IPS-18c (cell line): ENCODE results near the gene KRT83.

Experiments
- H3K4me3 ChIP-seq: 2 replicates; pipeline ENCODE4 v1.7.0; 2013; ENCODE audit warnings: low read depth, mild to moderate bottlenecking, low read length, moderate library complexity; ENCODE audit not compliant: insufficient read depth
- H3K9me3 ChIP-seq: one replicate; pipeline ENCODE4 v1.6.1; 2013; ENCODE audit warnings: mild to moderate bottlenecking, low read length, moderate library complexity; ENCODE audit not compliant: control insufficient read depth, insufficient read depth

Gene KRT83

DNA sequence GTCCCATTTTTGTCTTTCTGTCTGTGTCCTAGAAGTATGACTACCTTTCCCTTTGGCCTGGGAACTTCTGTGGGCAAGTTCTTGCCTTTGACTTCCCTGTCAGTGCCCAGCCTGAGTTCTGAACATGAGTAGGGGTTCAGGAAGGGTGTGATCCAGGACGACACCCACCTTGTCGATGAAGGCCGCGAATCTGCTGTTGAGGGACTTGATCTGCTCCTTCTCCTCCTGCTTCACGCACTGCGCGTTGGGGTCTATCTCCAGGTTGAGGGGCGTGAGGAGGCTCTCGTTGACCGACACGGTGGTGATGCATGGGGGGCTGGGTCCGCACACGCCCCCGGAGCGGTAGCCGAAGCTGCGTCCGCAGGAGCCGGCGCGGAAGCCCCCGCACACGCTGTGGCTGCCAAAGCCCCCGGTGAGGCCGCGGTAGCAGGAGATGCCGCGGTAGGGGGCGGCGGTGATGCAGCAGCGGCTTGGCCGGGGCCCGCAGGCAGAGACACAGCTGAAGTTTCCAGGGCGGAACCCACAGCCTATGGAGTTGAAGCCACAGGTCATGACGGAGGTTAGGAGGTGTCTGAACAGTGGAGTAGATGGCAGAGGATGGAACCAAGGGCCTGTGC is at the start of gene KRT83:
Gene KRT83 (minus strand): TSS at position 615 of the 617 bp plus-strand sequence. CDS start 63 bp downstream, at position 552.
- H3K4me3 ChIP-seq, result no peak within 1 kb of the TSS
- H3K9me3 ChIP-seq, result peaks cover 2% of the 10 kb centered on the region

DNA sequence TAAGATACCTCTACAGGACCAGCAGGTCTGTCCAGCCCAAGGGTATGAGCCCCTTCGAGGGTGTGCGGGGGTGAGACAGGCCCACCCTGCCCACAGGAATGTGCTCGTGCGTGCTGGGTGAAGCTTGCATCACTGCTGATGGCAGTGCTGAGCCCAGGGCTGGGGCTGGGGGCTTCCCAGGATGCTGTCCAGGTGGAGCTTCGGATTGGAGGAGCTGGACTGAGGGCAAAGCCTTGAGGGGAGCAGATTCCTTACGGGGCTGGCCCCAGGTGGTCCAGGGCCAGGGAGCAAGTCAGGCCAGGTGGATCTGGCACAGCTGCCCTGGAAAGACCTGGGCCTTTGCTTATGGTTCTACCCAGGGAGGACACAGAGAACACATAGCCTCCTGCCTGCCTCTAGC is 48.6 kb upstream of the KRT83 start:
- H3K9me3 ChIP-seq, result no peaks in the 10 kb centered on the region
- H3K4me3 ChIP-seq, result no peak overlapping the region

DNA sequence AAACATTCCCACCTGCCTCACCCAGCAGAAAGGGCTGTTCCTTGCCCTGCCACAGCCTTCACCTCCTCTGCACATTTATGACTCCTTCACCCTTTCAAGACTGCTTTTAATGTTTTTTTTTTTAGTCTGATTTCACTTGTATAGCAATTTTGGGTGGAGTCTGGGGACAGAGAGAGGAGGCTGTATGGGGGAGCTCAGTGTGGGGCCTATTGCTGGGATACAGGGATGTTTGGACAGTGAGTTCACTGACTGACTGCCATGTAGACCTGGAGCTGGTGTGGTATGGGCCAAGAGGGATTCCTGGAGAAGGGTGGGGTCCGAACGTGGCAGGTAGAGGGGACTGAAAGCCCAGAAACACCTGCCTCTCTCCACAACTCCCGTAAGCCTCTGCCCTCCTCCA is 48.0 kb upstream of the KRT83 start:
- Histone ChIP-seq H3K4me3 (no peak overlapping the region), H3K9me3 (no peaks in the 10 kb centered on the region)

DNA sequence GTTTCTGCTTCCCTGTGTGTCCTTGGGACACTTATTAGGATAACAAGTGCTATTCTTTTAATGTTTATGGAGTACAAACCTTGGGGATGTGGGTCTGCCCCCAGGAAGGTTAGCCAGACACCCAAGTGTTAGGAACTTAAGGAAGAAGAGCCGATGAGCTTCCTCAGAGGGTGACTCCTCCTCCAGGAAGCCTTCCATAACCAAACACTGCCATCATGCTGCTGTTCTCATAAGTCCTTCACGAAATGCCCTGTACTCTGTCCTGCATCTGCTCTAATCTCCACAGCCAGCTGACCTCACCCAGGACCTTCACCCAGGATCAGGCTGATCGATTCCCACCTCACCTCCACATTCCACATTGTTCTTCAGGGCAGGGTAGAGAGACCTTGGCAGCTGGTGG is 47.3 kb upstream of the KRT83 start:
- no peaks in the 10 kb centered on the region for H3K9me3 ChIP-seq
- no peak overlapping the region for H3K4me3 ChIP-seq

DNA sequence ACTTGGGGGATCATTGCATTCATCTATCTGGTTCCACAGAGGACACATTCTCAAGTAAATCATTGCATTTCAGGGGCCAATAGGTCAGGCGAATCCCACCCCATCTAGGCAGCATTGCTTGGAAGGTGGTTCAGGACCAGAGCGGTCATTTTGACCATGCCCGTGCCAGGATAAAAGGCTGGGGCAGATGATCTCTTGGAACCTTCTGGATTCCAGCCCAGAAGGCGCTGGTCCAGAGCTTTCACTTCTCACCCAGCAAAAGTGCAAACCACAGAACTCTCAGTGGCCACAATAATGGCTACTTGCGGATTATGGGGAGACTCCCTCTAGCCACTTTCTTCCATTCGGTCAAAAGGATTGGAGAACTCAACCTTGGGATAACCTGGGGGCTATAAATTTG is 46.7 kb upstream of the KRT83 start:
- Histone ChIP-seq H3K9me3 (no peaks in the 10 kb centered on the region), H3K4me3 (no peak overlapping the region)

DNA sequence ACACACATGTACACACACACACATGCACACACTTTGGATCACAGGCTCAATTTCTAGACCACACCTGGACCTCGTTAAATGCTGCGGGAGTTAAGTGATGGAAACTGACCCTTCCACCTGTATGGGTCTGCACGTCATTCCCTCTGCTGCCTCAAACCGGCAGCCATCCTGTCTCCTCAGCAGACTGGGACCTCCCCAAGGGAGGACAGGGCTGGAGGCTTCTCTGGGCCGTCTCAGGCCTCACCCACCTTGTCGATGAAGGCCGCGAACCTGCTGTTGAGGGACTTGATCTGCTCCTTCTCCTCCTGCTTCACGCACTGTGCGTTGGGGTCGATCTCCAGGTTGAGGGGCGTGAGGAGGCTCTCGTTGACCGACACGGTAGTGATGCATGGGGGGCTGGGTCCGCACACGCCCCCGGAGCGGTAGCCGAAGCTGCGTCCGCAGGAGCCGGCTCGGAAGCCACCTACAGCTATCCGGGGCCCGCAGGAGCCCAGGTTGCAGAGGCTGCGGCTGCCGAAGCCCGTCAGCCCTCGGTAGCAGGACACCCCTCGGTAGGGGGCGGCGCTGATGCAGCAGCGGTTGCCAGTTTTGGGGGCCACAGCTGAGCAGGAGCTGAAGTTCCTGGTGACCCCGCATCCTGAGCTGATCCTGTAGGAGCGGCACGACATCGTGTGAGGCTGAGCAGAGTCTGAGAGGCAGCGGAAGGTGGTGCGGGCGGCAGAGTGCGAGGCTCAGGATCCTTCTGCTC is 45.7 kb upstream of the KRT83 start, which contains the start of gene KRT85:
Gene KRT85 (minus strand): TSS at position 744 of the 748 bp plus-strand sequence. CDS start 76 bp downstream, at position 668.
- H3K9me3 ChIP-seq, result no peaks in the 10 kb centered on the region
- H3K4me3 ChIP-seq, result no peak within 1 kb of the TSS

DNA sequence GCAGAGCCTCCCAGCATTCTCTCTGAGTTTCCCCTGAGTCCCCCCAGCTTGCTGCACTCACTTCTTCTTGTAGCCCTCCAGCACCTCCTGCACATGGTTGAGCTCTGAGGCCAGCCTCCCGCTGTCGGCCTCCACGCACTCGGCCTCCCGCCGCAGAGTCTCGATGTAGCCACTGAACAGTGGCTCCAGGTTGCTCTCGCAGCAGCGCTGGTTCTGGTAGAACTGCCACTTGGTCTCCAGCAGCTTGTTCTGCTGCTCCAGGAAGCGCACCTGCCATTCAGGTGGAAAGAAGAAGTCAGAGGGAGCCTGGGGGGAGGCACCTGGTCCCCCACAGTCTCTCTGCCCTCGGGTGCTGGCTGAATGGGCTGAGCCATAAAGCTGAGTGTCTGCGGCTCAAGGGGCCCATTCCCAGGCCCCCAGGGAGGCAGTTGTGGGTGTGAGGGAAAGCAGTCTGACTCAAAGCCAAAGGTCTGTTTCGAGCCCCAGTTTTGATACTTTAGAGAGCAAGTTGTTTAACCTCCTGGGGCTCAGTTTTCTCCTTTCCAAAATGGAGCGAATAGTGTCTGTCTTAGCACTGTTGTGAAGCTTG is 43.8 kb upstream of the KRT83 start:
- Histone ChIP-seq H3K4me3 (no peak overlapping the region), H3K9me3 (no peaks in the 10 kb centered on the region)

DNA sequence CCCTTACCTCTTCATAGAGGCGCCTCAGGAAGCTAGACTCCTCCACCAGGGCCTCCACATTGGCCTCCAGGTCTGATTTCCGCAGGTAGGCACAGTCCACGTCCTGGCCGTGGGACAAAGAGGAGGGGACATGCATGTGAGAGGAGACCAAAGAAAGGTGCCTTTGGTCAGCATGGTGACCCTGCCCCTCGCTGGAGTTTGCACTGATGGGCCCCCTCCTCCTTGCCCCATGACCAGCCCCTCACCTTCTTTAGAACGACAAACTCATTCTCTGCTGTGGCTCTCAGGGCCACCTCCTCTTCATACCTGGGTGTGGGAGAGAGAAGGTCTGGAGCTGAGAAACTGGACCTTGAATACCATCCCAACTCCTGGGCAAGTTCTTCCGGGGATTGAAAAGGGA is 42.9 kb upstream of the KRT83 start:
- Histone ChIP-seq H3K4me3 (no peak overlapping the region), H3K9me3 (no peaks in the 10 kb centered on the region)

DNA sequence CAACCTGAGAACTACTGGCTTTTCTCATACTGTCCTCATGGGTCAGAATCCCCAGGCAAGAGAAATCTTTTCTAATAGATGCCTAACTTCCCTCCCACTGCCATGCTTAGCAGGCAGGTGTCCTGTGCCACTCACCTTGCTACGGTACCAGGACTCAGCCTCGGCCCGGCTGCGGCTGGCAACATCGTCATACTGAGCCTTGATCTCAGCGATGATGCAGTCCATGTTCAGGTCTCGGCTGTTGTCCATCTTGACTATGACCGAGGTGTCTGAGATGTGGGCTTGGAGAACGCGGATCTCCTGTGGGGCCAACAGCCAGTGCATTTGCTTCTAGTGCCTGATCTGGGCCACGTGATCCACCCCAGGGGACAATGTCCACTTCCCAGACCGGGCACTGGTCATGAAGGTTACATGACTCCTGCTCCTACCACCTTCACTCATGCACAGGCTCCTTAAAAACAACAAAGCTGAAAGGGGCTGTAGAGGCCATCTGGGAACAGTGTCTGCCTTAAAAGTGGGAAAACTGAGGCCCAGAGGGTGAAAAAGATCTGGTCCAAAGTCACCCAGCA is 42.0 kb upstream of the KRT83 start:
- H3K4me3 ChIP-seq, result no peak overlapping the region
- no peaks in the 10 kb centered on the region for H3K9me3 ChIP-seq

DNA sequence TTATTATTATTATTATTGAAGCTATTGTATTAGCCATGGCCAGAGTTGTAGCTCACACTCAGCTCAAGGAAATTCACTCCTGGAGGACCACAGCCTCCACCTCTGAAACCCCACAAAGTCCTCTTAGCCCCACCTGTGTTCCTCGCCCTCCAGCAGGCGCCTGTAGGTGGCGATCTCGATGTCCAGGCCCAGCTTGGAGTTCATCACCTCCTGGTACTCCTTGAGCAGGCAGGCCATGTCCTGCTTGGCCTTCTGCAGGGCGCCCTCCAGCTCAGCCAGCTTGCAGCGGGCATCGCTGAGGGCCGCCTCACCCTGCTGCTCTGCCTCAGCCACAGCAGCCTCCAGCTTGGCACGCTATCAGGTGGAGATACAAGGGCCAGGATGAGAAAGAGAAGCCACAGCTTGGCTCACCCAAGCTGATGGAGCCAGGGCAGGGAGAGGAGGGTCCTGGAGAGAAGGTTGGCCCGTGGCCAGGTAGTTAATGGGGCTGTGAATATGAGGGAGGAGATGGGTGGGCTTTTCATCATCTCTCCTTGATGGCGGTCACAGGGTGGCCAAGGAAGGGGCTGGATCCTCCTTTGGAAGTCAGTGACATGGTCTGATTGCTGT is 41.0 kb upstream of the KRT83 start:
- H3K4me3 ChIP-seq, result no peak overlapping the region
- H3K9me3 ChIP-seq, result no peaks in the 10 kb centered on the region

DNA sequence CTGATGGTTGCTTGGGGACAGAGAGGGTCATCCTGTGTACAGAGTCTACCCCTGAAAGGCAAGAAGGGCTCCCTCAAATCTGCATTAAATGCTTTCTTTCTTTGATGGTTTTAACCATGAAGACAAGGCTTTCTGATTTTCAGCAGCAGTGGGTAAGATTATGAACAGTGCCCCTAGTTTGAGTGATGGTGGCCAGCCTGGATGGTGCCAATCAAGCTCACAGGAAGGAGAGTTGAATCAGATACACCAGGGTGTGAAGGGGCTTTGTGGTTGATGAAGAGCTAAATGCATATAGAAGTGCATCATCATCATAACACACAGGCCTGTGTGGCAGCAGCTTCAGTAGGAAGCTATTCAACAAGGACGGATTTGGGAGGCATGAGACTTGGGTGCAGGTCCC is 40.4 kb upstream of the KRT83 start:
- no peaks in the 10 kb centered on the region for H3K9me3 ChIP-seq

DNA sequence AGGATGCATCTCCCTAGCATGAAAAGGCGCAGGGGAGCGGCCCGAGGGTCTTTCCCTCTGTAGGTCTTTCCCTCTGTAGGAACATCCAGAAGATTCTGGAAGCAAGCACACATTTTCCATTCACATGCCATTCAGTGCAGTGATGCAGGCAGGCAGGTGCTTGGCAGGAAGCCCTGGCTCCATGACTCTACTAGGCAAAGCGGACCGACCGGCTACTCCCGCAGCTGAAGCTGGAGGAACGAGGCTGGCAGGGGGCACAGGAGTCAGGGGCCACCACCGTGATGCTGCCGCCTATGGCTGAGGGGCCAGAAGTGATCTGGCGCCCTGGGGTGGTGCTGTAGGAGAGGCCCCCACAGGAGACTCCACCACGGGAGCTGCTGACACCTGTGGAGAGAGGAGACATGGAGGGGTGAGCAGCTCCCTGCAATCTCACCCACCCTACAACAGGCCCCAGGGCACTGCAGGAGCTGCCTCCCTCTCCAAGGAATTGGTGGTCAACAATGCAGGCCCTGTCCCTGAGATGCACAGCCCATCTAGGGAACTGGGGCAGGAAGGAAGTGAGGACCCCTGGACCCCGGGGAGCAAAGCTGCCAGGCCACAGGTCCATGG is 39.6 kb upstream of the KRT83 start:
- no peaks in the 10 kb centered on the region for H3K9me3 ChIP-seq
- H3K4me3 ChIP-seq, result no peak overlapping the region

More for the DNA sequence above, 40.4 kb upstream of the KRT83 start:
- H3K4me3 ChIP-seq, result no peak overlapping the region

DNA sequence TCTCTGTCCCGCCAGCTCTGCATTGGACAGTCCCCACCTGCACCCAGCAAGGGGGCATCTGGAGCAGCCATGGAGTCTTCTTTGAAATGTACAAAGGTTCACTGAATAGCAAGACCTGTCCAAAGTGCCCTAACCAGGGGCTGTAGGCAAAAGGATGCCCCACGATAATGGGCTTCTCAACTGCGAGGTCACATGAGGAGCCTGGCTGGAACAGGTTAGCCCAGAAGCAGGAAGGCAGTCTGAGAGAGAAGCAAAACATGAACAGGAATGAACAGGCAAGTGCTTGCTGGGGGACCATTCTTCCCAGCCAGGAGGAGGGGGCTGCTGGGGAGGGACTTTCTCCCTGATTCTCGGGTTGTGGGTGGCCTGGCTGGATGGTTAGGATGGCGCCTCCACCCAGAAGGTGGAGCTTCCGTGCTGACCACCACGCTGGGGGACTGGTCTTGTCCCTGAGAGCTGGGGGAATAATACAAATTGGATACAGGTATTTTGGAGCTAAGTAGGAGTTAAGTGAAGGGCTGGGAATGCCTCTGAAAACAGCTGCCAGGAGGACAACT is 39.0 kb upstream of the KRT83 start:
- no peak overlapping the region for H3K4me3 ChIP-seq
- no peaks in the 10 kb centered on the region for H3K9me3 ChIP-seq

DNA sequence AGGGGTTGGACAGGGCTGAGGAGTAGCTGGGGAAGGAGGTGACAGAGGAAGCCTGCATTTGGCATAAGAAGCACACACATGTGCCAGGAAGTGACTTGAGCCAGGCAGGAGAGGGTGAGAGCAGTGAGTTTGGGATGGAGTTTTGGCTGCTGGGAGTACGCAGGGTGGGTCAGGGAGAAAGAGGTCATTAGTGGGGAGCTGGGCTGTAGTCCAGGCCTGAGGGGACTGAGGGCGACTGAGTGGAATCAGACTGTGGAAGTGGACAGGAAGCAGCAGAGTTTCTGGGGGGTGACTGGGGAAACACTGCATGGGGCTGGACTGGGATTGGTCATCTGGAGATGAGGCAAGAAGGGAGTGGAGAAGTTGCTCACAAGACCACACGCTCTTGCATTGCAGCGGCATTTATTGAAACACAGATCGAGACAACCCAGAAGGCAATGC is 38.4 kb upstream of the KRT83 start:
- no peaks in the 10 kb centered on the region for H3K9me3 ChIP-seq

DNA sequence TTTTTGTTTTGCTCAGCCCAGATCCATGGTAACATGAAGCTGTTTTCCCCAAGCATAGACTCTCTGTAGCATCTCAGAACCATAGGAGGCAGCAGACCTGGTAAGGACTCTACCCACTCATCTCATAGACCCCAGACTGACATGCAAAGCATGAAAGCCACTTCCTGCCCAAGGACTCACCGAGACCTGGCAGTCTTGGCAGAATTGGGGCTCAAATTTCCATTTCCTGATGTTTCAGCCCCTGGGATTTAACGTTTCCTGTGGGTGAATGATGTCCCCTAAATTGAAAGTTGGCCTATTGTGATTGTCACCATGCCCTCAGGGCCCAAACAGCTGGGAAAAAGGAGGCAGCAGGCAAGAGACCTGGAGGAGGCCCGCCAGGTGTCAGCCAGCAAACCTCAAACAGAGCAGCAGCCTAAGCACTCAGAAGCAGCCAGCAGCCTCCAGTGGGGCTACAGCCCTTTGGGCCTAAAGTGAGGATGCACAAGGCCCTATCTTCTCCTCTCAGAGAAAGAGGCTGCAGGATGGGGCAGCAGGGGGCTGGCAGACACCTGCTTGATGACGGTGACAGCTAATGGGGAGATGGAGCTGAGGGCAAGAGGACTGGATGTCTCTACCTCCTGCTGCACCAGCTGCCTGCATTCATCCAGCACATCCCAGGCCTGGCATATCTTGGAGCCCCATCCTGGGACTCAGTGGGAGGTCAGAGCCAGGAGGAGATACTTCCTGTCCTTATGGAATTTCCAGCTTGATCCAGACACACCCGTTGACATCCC is 37.6 kb upstream of the KRT83 start:
- Histone ChIP-seq H3K4me3 (no peak overlapping the region), H3K9me3 (no peaks in the 10 kb centered on the region)

More for the DNA sequence above, 38.4 kb upstream of the KRT83 start:
- H3K4me3 ChIP-seq, result no peak overlapping the region
